Lower lobe of right lung (tissue), 2 donors: ENCODE data around the gene TMEM170B. TPM values are rescaled to one million over a fixed set of nuclear protein-coding genes. Genes with fewer than 3 reads are reported as not detected.

Experiments
- ATAC-seq, 2 donors: fragments of 200-7000 bp; cut with Tn5 transposase; one replicate each; pipeline ENCODE4 v1.9.1; 2020 to 2022; ENCODE audit warnings: mild to moderate bottlenecking in 2 of 2, moderate library complexity in 2 of 2
- DNase-seq: peaks from one replicate; pipeline ENCODE4 v3.0.0-alpha.2; 2020
- H3K27ac ChIP-seq: fragments of 200-600 bp; one replicate; pipeline ENCODE4 v1.8.0; 2022
- H3K27me3 ChIP-seq: fragments of 200-600 bp; one replicate; pipeline ENCODE4 v1.8.0; 2022; ENCODE audit warnings: low read depth
- H3K36me3 ChIP-seq: fragments of 200-600 bp; one replicate; pipeline ENCODE4 v1.8.0; 2022; ENCODE audit warnings: mild to moderate bottlenecking
- H3K4me1 ChIP-seq: fragments of 200-600 bp; one replicate; pipeline ENCODE4 v1.8.0; 2022
- H3K4me3 ChIP-seq: fragments of 200-600 bp; one replicate; pipeline ENCODE4 v1.8.0; 2022; ENCODE audit warnings: mild to moderate bottlenecking
- H3K9me3 ChIP-seq: fragments of 200-600 bp; one replicate; pipeline ENCODE4 v1.8.0; 2022
- intact Hi-C: fragments of 100-400 bp; cut with DNase I; formaldehyde crosslinking; loops from one replicate; pipeline ENCODE4 v1.11.0; 2022
- total RNA-seq: library from RNA; stranded (reverse); fragmentation: NEBNext Ultra II Directional; extraction: Animal tissue kit (Norgen Biotek cat#: 25700); gene quantifications from one replicate; pipeline ENCODE4 v1.2.1, GENCODE V29; 2021
- TF ChIP-seq, protein P1 (sequence below): fragments of 200-600 bp; IDR thresholded peaks from one replicate; pipeline ENCODE4 v1.8.0; 2022; ENCODE audit warnings: antibody characterized with exemption, mild to moderate bottlenecking
- donor health status: DM: no; HTN: yes; CAD: no; lungs with severe emphysema.

Gene TMEM170B
- total RNA-seq, 1 donor from 2014 or later = 12.4 TPM

DNA sequence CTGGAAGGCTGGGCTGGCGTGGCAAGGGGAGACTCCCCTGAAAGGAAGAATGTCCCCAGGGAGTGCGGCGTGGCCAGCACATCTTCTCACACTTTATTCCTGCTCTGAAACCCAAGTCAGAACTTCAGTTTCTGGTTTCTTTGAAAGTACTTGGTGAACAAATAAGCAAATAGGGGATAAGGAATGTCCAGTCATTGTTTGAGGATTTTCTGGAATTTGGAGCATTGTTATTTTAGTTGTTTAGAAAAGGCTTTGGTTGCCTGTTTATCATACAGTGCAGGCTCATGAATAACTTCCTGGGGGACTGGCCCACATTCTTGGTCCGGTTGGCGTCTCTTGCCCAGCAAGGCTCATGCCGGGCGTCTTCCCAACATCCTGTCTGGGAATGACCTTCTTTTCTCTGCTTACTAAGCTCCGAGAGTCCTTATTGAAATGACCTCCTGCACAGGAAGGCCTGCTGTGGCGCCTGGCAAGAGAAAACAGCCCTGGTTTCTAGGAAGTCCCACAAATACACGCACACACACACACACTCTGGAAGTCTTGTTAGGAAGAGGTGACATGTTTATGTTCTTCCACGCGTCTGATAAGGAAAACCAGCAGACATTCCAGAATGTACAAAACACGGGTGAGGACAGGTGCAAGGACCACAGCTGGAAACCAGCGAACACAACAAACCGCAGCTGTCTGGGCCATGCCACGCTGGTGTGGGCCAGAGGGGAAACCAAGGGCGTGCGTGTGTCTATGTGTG, 71.9 kb downstream of the TMEM170B start:
- peak; percentile 70 to 81 for ATAC-seq
- intact Hi-C loops = no loop called here

GRCh38 chr6:11613336-11613735, 75.8 kb downstream of the TMEM170B start:
- no peaks in the 10 kb centered on the region for H3K27me3 ChIP-seq
- H3K4me1 ChIP-seq = peaks cover 14% of the 10 kb centered on the region
- intact Hi-C loops = no loop called here
- H3K36me3 ChIP-seq = no peaks in the 10 kb centered on the region
- no peak overlapping the region for H3K4me3 ChIP-seq
- DNase-seq (no peak), ATAC-seq (no peak)
- no peak overlapping the region for H3K27ac ChIP-seq
- no peaks in the 10 kb centered on the region for H3K9me3 ChIP-seq
- TF ChIP-seq, protein P1, sequence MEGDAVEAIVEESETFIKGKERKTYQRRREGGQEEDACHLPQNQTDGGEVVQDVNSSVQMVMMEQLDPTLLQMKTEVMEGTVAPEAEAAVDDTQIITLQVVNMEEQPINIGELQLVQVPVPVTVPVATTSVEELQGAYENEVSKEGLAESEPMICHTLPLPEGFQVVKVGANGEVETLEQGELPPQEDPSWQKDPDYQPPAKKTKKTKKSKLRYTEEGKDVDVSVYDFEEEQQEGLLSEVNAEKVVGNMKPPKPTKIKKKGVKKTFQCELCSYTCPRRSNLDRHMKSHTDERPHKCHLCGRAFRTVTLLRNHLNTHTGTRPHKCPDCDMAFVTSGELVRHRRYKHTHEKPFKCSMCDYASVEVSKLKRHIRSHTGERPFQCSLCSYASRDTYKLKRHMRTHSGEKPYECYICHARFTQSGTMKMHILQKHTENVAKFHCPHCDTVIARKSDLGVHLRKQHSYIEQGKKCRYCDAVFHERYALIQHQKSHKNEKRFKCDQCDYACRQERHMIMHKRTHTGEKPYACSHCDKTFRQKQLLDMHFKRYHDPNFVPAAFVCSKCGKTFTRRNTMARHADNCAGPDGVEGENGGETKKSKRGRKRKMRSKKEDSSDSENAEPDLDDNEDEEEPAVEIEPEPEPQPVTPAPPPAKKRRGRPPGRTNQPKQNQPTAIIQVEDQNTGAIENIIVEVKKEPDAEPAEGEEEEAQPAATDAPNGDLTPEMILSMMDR = no peak

More for the DNA sequence above, 71.9 kb downstream of the TMEM170B start:
- TF ChIP-seq, protein P1 = no peak
- peak; percentile 55 for DNase-seq
- Histone ChIP-seq H3K9me3 (no peaks in the 10 kb centered on the region), H3K27ac (peak overlapping the region; percentile 59), H3K4me1 (peaks cover 47% of the 10 kb centered on the region), H3K27me3 (no peaks in the 10 kb centered on the region), H3K36me3 (no peaks in the 10 kb centered on the region), H3K4me3 (no peak overlapping the region)

DNA sequence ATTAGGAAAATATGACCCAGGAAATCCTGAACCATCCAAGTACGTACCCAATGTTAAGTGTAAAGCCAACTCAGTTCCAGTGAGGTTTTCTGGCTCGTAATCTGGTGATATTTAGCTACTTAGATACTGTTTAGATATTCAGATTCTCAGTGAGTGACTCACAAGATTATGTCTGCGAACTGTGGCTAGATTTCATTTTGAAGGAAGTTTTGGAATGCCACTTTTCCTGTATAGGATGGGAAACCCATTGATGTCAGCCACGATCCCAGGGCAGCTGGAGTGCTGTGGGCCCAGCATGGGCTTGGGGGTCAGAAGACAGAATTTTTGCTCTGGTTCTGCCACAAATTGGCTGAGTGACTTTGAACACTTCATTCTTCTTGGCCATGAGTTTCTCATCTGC, 76.3 kb downstream of the TMEM170B start:
- DNase-seq (no peak), ATAC-seq (no peak)
- Histone ChIP-seq H3K27ac (peak overlapping the region; percentile 25), H3K4me3 (no peak overlapping the region), H3K36me3 (no peaks in the 10 kb centered on the region), H3K9me3 (no peaks in the 10 kb centered on the region), H3K4me1 (peaks cover 10% of the 10 kb centered on the region), H3K27me3 (no peaks in the 10 kb centered on the region)
- intact Hi-C loops = no loop called here
- TF ChIP-seq, protein P1 = no peak

- no peak for DNase-seq
- H3K4me1 ChIP-seq = peaks cover 3% of the 10 kb centered on the region
- ATAC-seq = no peak
- no peaks in the 10 kb centered on the region for H3K9me3 ChIP-seq
- no peaks in the 10 kb centered on the region for H3K36me3 ChIP-seq
- TF ChIP-seq, protein P1 = no peak
- no peak overlapping the region for H3K4me3 ChIP-seq
- intact Hi-C loops = no loop called here
- peak overlapping the region; percentile 25 for H3K27ac ChIP-seq
- no peaks in the 10 kb centered on the region for H3K27me3 ChIP-seq
Observed at GRCh38 chr6:11614534-11615213, 77.1 kb downstream of the TMEM170B start.

DNA sequence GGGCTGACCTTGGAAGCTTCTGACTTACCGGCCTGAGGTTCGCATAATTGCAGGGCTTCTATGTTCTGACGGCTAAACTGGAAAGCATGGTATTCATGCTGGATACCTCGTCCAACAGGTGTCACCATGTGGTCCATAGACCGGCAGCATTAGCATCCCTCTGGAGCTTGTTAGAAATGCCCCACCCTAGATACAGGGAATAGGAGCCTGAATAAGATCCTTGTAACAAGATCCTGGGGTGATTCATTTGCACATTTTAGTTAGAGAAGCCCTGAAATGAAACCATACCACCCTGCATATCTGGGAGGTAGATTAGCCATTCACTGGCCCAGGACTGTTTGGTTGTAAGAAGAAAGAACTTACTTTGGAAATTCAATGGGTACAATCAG, 77.7 kb downstream of the TMEM170B start:
- intact Hi-C loops = no loop called here
- no peaks in the 10 kb centered on the region for H3K27me3 ChIP-seq
- no peak overlapping the region for H3K27ac ChIP-seq
- H3K4me1 ChIP-seq = peaks cover 1% of the 10 kb centered on the region
- TF ChIP-seq, protein P1 = no peak
- H3K36me3 ChIP-seq = no peaks in the 10 kb centered on the region
- ATAC-seq = no peak
- no peaks in the 10 kb centered on the region for H3K9me3 ChIP-seq
- no peak for DNase-seq
- no peak overlapping the region for H3K4me3 ChIP-seq
